GM21737 (cell line): ENCODE measurements around the gene RAB18.
"Not testable (repeated sequence)": the region's sequence is repeated elsewhere in the genome, so short reads cannot be mapped to it uniquely, and the experiment has no call there.

ENCODE experiments used
- ATAC-seq: cut with Tn5 transposase; IDR thresholded peaks from one replicate; pipeline ENCODE4 v1.9.1; 2021; ENCODE audit warnings: mild to moderate bottlenecking, moderate library complexity; ENCODE audit not compliant: unreplicated experiment

RAB18 gene

GRCh38 chr10:27541796-27542729 is 38.0 kb downstream of the RAB18 start:
- ATAC-seq: no peak

- no peak for ATAC-seq
Observed at GRCh38 chr10:27542812-27543211, 38.7 kb downstream of the RAB18 start.

GRCh38 chr10:27547047-27547446 is 42.9 kb downstream of the RAB18 start:
- no peak for ATAC-seq

- ATAC-seq: no peak
Observed at GRCh38 chr10:27547482-27547881, 43.4 kb downstream of the RAB18 start.

- ATAC-seq: no peak
Observed at GRCh38 chr10:27550823-27551222, 46.7 kb downstream of the RAB18 start.

GRCh38 chr10:27558612-27559020 is 54.5 kb downstream of the RAB18 start:
- no peak for ATAC-seq

GRCh38 chr10:27561334-27561733 is 57.2 kb downstream of the RAB18 start:
- no peak for ATAC-seq

GRCh38 chr10:27564398-27564797 is 60.3 kb downstream of the RAB18 start:
- ATAC-seq: no peak

GRCh38 chr10:27564880-27565279 is 60.8 kb downstream of the RAB18 start:
- no peak for ATAC-seq

GRCh38 chr10:27568196-27569175 is 64.4 kb downstream of the RAB18 start:
- no peak for ATAC-seq

GRCh38 chr10:27569946-27570345 is 65.8 kb downstream of the RAB18 start:
- no peak for ATAC-seq

- ATAC-seq: not testable (repeated sequence)
Observed at GRCh38 chr10:27577038-27577437, 72.9 kb downstream of the RAB18 start.

GRCh38 chr10:27578316-27578715 is 74.2 kb downstream of the RAB18 start:
- ATAC-seq: no peak

- ATAC-seq: no peak
Observed at GRCh38 chr10:27581225-27581624, 77.1 kb downstream of the RAB18 start.

GRCh38 chr10:27584302-27584701 is 80.2 kb downstream of the RAB18 start:
- no peak for ATAC-seq
